ENCODE data around the gene TXNDC8. TPM values are rescaled to one million over a fixed set of nuclear protein-coding genes. Genes with fewer than 3 reads are reported as not detected.

Gene TXNDC8
- total and polyA plus RNA-seq, 2 experiments from 2014 or later = not detected

DNA sequence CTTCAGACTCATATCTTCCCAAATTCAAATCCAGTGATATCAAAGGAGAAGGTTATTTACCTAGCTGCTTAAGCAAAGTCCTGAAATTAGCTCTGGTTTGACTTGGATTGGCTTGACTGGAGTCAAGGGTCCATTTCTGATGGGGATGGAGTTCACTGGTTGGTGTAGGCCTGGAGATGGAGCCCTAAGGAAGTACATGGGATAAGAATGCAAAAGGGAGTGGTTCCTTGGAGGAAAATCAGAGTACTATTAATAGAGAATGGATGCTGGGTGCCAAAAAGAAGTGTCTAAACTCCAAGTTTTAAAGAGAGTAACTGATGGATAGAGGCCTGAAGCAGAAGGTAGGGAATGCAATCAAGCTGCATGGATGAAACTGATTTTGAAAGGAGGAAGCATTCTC is 13.8 kb downstream of the TXNDC8 start:
- Histone ChIP-seq H3K4me3 (no peak overlapping the region), H3K79me2 (no peaks in the 10 kb centered on the region), H3K9me2 (replicated peaks; ENCODE audit: insufficient read depth) (no peaks in the 10 kb centered on the region), H3K4me1 (ENCODE audit: insufficient read depth) (no peaks in the 10 kb centered on the region), H2AFZ (no peak overlapping the region), H3K27ac (no peak overlapping the region), H3K9me3 (ENCODE audit: low read depth) (no peaks in the 10 kb centered on the region), H3K4me2 (no peak overlapping the region), H4K20me1 (ENCODE audit: insufficient read depth, poor library complexity, severe bottlenecking) (no peaks in the 10 kb centered on the region), H3K27me3 (no peaks in the 10 kb centered on the region), H3K36me3 (replicated peaks; ENCODE audit: insufficient read depth, low read depth) (no peaks in the 10 kb centered on the region)
- TF ChIP-seq EZH2 (IDR thresholded peaks at IDR 0.05; ENCODE audit: borderline replicate concordance) (no peak), EZH2phosphoT487 (IDR thresholded peaks at IDR 0.05; ENCODE audit: low read depth, severe bottlenecking, unreplicated experiment) (no peak)
- TF ChIP-seq, protein P1, sequence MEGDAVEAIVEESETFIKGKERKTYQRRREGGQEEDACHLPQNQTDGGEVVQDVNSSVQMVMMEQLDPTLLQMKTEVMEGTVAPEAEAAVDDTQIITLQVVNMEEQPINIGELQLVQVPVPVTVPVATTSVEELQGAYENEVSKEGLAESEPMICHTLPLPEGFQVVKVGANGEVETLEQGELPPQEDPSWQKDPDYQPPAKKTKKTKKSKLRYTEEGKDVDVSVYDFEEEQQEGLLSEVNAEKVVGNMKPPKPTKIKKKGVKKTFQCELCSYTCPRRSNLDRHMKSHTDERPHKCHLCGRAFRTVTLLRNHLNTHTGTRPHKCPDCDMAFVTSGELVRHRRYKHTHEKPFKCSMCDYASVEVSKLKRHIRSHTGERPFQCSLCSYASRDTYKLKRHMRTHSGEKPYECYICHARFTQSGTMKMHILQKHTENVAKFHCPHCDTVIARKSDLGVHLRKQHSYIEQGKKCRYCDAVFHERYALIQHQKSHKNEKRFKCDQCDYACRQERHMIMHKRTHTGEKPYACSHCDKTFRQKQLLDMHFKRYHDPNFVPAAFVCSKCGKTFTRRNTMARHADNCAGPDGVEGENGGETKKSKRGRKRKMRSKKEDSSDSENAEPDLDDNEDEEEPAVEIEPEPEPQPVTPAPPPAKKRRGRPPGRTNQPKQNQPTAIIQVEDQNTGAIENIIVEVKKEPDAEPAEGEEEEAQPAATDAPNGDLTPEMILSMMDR (IDR thresholded peaks at IDR 0.05; ENCODE audit: poor library complexity) = no peak
- no peak for DNase-seq (ENCODE audit: low spot score)

DNA sequence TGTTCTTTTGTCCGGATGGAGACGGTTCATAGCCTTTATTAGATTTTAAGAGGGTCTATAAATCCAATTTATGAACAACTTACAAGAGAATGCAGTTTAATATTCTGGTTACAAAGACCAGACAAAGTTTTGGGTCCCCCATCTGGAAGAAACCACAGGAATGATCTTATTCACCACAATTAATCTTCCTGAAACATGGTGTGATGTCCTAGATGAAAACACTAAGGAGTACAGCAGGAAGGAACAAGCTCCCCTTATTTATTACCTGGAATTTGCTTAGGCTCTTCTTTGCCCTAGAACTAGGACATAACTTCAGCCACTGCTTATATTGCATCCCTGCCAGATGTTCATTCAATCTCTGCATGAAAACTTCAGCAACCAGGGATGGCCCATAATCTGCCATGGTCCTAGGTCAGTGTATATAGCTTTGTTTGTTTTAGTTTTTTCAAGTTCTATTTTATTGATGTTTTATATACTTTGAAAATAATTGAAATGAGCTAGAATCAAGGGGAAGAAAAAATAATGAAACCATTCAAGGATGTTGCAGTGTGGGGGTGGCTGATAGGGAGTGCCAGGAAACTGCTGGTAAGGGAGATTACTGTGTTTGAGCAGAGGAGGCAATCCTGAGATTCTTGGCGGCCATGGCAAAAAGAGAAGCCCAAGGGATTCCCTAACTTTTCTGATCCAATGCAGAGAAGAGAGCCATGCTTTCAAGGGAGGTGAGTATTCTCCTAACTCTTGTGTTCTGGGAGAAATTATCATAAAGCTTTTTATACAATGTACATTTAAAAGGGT is 16.8 kb downstream of the TXNDC8 start:
- no peaks in the 10 kb centered on the region for H3K9me3 ChIP-seq (ENCODE audit: low read depth)
- H3K4me1 ChIP-seq (ENCODE audit: insufficient read depth) = peaks cover 6% of the 10 kb centered on the region
- H3K9me2 ChIP-seq (replicated peaks; ENCODE audit: insufficient read depth) = no peaks in the 10 kb centered on the region
- no peaks in the 10 kb centered on the region for H3K79me2 ChIP-seq
- H3K36me3 ChIP-seq (replicated peaks; ENCODE audit: insufficient read depth, low read depth) = no peaks in the 10 kb centered on the region
- TF ChIP-seq, protein P1 (IDR thresholded peaks at IDR 0.05; ENCODE audit: poor library complexity) = no peak
- no peak overlapping the region for H3K4me2 ChIP-seq
- no peaks in the 10 kb centered on the region for H3K27me3 ChIP-seq
- H2AFZ ChIP-seq = no peak overlapping the region
- no peak overlapping the region for H3K4me3 ChIP-seq
- 71% methylated on average over 3 of the region's 3 CpGs for WGBS (ENCODE audit: low lambda C conversion rate, missing lambda C conversion rate)
- no peak for DNase-seq (ENCODE audit: low spot score)
- no peak overlapping the region for H3K27ac ChIP-seq
- no peaks in the 10 kb centered on the region for H4K20me1 ChIP-seq (ENCODE audit: insufficient read depth, poor library complexity, severe bottlenecking)

DNA sequence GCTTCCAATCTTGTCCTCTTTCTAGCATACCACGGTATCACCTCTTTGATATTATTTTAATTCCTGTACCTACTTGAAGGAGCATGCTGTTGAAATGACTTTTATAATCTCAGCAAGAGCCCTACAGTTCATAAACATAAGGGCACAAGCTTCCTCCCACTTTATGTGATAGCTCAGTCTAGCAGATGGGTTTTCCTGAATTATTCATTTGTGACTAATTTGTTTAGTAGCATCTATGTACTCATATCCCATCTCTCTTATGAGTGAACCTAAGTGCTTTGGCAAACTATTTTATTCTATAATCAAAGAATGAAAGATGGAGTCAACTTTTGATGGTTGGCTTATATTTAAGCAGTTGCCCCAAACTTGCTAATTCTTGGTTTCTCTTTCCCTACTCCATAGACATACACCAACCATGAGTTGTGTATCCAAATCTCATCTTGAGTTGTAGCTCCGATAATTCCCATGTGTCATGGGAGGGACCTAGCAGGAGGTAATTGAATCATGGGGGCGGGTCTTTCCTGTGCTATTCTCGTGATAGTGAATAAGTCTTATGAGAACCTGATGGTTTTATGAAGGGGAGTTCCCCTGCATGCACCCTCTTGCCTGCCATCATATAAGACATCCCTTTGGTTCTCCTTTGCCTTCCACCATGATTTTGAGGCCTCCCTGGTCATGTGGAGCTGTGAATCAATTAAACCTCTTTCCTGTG is 17.7 kb downstream of the TXNDC8 start:
- H3K79me2 ChIP-seq = no peaks in the 10 kb centered on the region
- no peak overlapping the region for H3K4me2 ChIP-seq
- peaks cover 6% of the 10 kb centered on the region for H3K4me1 ChIP-seq (ENCODE audit: insufficient read depth)
- H3K9me2 ChIP-seq (replicated peaks; ENCODE audit: insufficient read depth) = no peaks in the 10 kb centered on the region
- no peak for TF ChIP-seq EZH2 (IDR thresholded peaks at IDR 0.05; ENCODE audit: borderline replicate concordance)
- 95% methylated on average over 4 of the region's 4 CpGs for WGBS (ENCODE audit: low lambda C conversion rate, missing lambda C conversion rate)
- H3K27me3 ChIP-seq = no peaks in the 10 kb centered on the region
- no peak overlapping the region for H3K27ac ChIP-seq
- no peaks in the 10 kb centered on the region for H4K20me1 ChIP-seq (ENCODE audit: insufficient read depth, poor library complexity, severe bottlenecking)
- H3K4me3 ChIP-seq = no peak overlapping the region
- DNase-seq (ENCODE audit: low spot score) = no peak
- no peak overlapping the region for H2AFZ ChIP-seq
- no peaks in the 10 kb centered on the region for H3K9me3 ChIP-seq (ENCODE audit: low read depth)
- no peaks in the 10 kb centered on the region for H3K36me3 ChIP-seq (replicated peaks; ENCODE audit: insufficient read depth, low read depth)

DNA sequence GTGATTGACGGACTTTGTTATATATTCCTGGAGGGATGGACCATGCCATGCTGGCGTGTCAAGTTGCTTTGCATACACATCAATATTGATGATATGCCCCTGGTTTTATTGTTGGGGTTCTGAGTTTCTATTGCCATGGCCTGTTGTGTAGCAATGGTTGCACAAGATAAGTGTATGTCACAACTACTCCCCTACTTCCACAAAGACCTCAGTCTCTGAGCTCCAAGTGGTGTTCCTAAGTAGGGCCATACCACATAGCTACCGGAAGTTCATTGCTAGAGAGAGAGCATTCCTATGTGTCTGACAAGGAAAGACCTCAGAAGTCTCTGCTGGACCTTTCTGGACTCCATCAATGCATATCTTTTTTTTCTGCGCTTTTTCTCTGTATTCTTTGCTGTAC is 19.8 kb downstream of the TXNDC8 start:
- Histone ChIP-seq H3K4me1 (ENCODE audit: insufficient read depth) (peaks cover 6% of the 10 kb centered on the region), H4K20me1 (ENCODE audit: insufficient read depth, poor library complexity, severe bottlenecking) (no peaks in the 10 kb centered on the region)
- TF ChIP-seq EZH2 (IDR thresholded peaks at IDR 0.05; ENCODE audit: borderline replicate concordance) (no peak), EZH2phosphoT487 (IDR thresholded peaks at IDR 0.05; ENCODE audit: low read depth, severe bottlenecking, unreplicated experiment) (no peak)
- TF ChIP-seq, protein P1 (IDR thresholded peaks at IDR 0.05; ENCODE audit: poor library complexity) = no peak

More for the DNA sequence above, 19.8 kb downstream of the TXNDC8 start:
- Histone ChIP-seq H2AFZ (no peak overlapping the region), H3K79me2 (no peaks in the 10 kb centered on the region), H3K36me3 (replicated peaks; ENCODE audit: insufficient read depth, low read depth) (no peaks in the 10 kb centered on the region), H3K4me2 (no peak overlapping the region), H3K27ac (no peak overlapping the region), H3K4me3 (no peak overlapping the region), H3K27me3 (no peaks in the 10 kb centered on the region), H3K9me3 (ENCODE audit: low read depth) (no peaks in the 10 kb centered on the region), H3K9me2 (replicated peaks; ENCODE audit: insufficient read depth) (no peaks in the 10 kb centered on the region)
- 95% methylated on average over 4 of the region's 4 CpGs for WGBS (ENCODE audit: low lambda C conversion rate, missing lambda C conversion rate)
- DNase-seq (ENCODE audit: low spot score) = no peak
